HepG2 (cell line): ENCODE data around the gene RMRP. TPM values are rescaled to one million over a fixed set of nuclear protein-coding genes. Genes with fewer than 3 reads are reported as not detected.

Experiments used
- ATAC-seq: fragments of 200-7000 bp; cut with Tn5 transposase; 3 replicates; pipeline ENCODE4 v1.9.1; 2020; ENCODE audit warnings: mild to moderate bottlenecking, moderate library complexity
- BruUV-seq: library from RNA; stranded (reverse); fragments of 400-500 nt; replicated peaks from 2 replicates; lab custom pipeline; 2021; lab: Mats Ljungman, UMichigan
- CTCF ChIA-PET: fragments of 300-600 bp; formaldehyde crosslinking; extraction: SDS; loops from one replicate; lab custom pipeline; 2021; ENCODE audit warnings: low total read pairs, inconsistent platforms, low intra/inter-chr PET ratio; lab: Yijun Ruan, JAX
- POLR2A ChIA-PET: fragments of 350-600 bp; sonication (Branson Sonifier 250); formaldehyde crosslinking; loops from one replicate; lab custom pipeline; 2020; ENCODE audit warnings: antibody characterized with exemption, inconsistent platforms; lab: Yijun Ruan, JAX
- DNase-seq: peaks from one replicate; pipeline ENCODE4 v3.0.0-alpha.2; 2015; ENCODE audit warnings: low spot score
- FAIRE-seq: peaks from 3 replicates; lab custom pipeline; 2011; peaks lifted over from hg19 to GRCh38; lab: Jason Lieb, UNC
- H2AFZ ChIP-seq: one replicate; pipeline ENCODE4 v1.6.1; 2011; ENCODE audit warnings: low read length, inconsistent platforms
- H3K27ac ChIP-seq: fragments of 300-600 bp; 3 replicates; pipeline ENCODE4 v1.8.0; 2011; ENCODE audit warnings: mixed run types, mild to moderate bottlenecking, mixed read lengths, low read length, inconsistent platforms; ENCODE audit not compliant: insufficient read depth; ENCODE audit errors: extremely low read length
- H3K27me3 ChIP-seq, 2 experiments: fragments of 200-600 bp in 1 of 2; 2 replicates in 1 of 2; 3 replicates in 1 of 2; pipeline versions ENCODE4 v1.6.0 to v1.8.0; 2011; ENCODE audit warnings: low read length in 2 of 2, mild to moderate bottlenecking in 2 of 2, moderate library complexity in 2 of 2, inconsistent platforms in 1 of 2; ENCODE audit not compliant: insufficient read depth in 2 of 2, control insufficient read depth in 1 of 2
- H3K36me3 ChIP-seq, 2 experiments: fragments of 200-600 bp in 1 of 2; replicated peaks in 1 of 2; 2 replicates in 1 of 2; 3 replicates in 1 of 2; pipeline versions ENCODE4 v1.5.1 to v1.8.0; 2011; ENCODE audit warnings: low read length in 2 of 2, inconsistent platforms in 1 of 2; ENCODE audit not compliant: insufficient read depth in 2 of 2, control insufficient read depth in 1 of 2
- H3K4me1 ChIP-seq: 2 replicates; pipeline ENCODE4 v1.5.1; 2012; ENCODE audit warnings: low read length, inconsistent platforms; ENCODE audit not compliant: insufficient read depth
- H3K4me2 ChIP-seq: 2 replicates; pipeline ENCODE4 v1.6.0; 2011; ENCODE audit warnings: low read depth, low read length, inconsistent platforms
- H3K4me3 ChIP-seq, 3 experiments: fragments of 200-600 bp in 1 of 3; sonication (generic), shearing (Covaris generic) in 1 of 3; replicated peaks in 1 of 3; 2 replicates each; pipeline ENCODE4 v1.5.1; 2011 to 2016; ENCODE audit warnings: low read length in 3 of 3, inconsistent platforms in 2 of 3, low read depth in 2 of 3, mild to moderate bottlenecking in 2 of 3, control low read depth in 1 of 3, mixed read lengths in 1 of 3; ENCODE audit not compliant: insufficient read depth in 1 of 3
- H3K79me2 ChIP-seq: one replicate; pipeline ENCODE4 v1.6.1; 2011; ENCODE audit warnings: low read length, inconsistent platforms; ENCODE audit not compliant: insufficient read depth
- H3K9ac ChIP-seq: 2 replicates; pipeline ENCODE4 v1.6.0; 2011; ENCODE audit warnings: mild to moderate bottlenecking, low read depth, low read length, inconsistent platforms; ENCODE audit not compliant: insufficient read depth
- H3K9me3 ChIP-seq: 2 replicates; pipeline ENCODE4 v1.5.1; 2012; ENCODE audit warnings: mild to moderate bottlenecking, low read length
- H4K20me1 ChIP-seq: 2 replicates; pipeline ENCODE4 v1.6.0; 2011; ENCODE audit warnings: inconsistent platforms, mild to moderate bottlenecking, low read length, moderate library complexity; ENCODE audit not compliant: insufficient read depth
- AGO2 ChIP-seq: fragments of 200-400 bp; formaldehyde crosslinking; optimal IDR thresholded peaks from 2 replicates; pipeline ENCODE3; 2017; ENCODE audit warnings: mild to moderate bottlenecking, low read depth, low read length, moderate library complexity
- GFI1 ChIP-seq: sonication (generic); formaldehyde crosslinking; IDR thresholded peaks from 2 replicates; pipeline ENCODE4 v1.5.0; 2020; ENCODE audit warnings: missing genetic modification reagents, mild to moderate bottlenecking, borderline replicate concordance
- KIAA2018 ChIP-seq: sonication (generic); formaldehyde crosslinking; IDR thresholded peaks from 2 replicates; pipeline ENCODE4 v1.5.0; 2020; ENCODE audit warnings: mild to moderate bottlenecking, missing genetic modification reagents, borderline replicate concordance
- PHF21A ChIP-seq: sonication (generic); formaldehyde crosslinking; IDR thresholded peaks from 2 replicates; pipeline ENCODE4 v1.5.0; 2020; ENCODE audit warnings: mild to moderate bottlenecking, missing genetic modification reagents
- TOPORS ChIP-seq: sonication (generic); formaldehyde crosslinking; IDR thresholded peaks from 2 replicates; pipeline ENCODE4 v1.8.0; 2023; ENCODE audit warnings: mild to moderate bottlenecking, missing genetic modification reagents
- ZFP1 ChIP-seq: IDR thresholded peaks from 2 replicates; pipeline ENCODE4 v1.6.1; 2016
- ZFP82 ChIP-seq: sonication (generic); formaldehyde crosslinking; IDR thresholded peaks from 2 replicates; pipeline ENCODE4 v1.5.1; 2020; ENCODE audit warnings: mild to moderate bottlenecking, missing genetic modification reagents, borderline replicate concordance
- ZFY ChIP-seq: sonication (generic); formaldehyde crosslinking; IDR thresholded peaks from 2 replicates; pipeline ENCODE4 v1.4.0; 2020; ENCODE audit warnings: missing genetic modification reagents
- ZNF235 ChIP-seq: sonication (generic); formaldehyde crosslinking; IDR thresholded peaks from 2 replicates; pipeline ENCODE4 v1.8.1; 2023; ENCODE audit warnings: mild to moderate bottlenecking, missing genetic modification reagents, borderline replicate concordance
- WGBS: methylation state at CpG from one replicate; pipeline ENCODE4 v1.1.6; 2017; ENCODE audit warnings: low lambda C conversion rate; 5-methylcytosine and 5-hydroxymethylcytosine counted together
- in situ Hi-C: cut with HindIII; loops from 2 replicates; pipeline ENCODE4 v1.10.0; 2017; ENCODE audit warnings: low pct_unique_long_range_greater_than_20kb; ENCODE audit not compliant: extremely low pct_ligation_motif_present
- intact Hi-C: fragments of 100-400 bp; cut with micrococcal nuclease; formaldehyde crosslinking; loops from one replicate; pipeline ENCODE4 v1.10.0; 2022; ENCODE audit not compliant: unreplicated experiment
- polyA plus RNA-seq, 8 experiments: library from polyadenylated mRNA; depleted of rRNA in 3 of 8; stranded (reverse) in 7 of 8; unstranded in 1 of 8; fragments of >200 nt; fragmentation: Illumina TruSeq in 4 of 8; extraction: Trizol in 4 of 8; gene quantifications; 2 replicates each; pipeline versions ENCODE4 v1.2.1 to v1.2.3, GENCODE V29; 2011 to 2016; ENCODE audit warnings: low read depth in 4 of 8, missing spikeins in 1 of 8, mixed read lengths in 1 of 8; ENCODE audit not compliant: insufficient read depth in 1 of 8
- total RNA-seq, 5 experiments: library from RNA; depleted of rRNA; stranded (reverse); fragments of >200 nt; fragmentation: Illumina TruSeq; extraction: Trizol; gene quantifications; 2 replicates each; pipeline ENCODE4 v1.2.3, GENCODE V29; 2016; ENCODE audit warnings: low read depth in 1 of 5

RMRP gene
- total and polyA plus RNA-seq, 2 of the 13 experiments (the other 11 are each of a cell fraction or from before 2014, with no cell fraction given), result 51.4 to 4,025 TPM

- ATAC-seq, result no peak
- in situ Hi-C loops (loop anchor here (5.0 kb wide), 1 partner anchor 35 kb away; no protein-coding TSS in a partner anchor), intact Hi-C loops (no loop called here)
- Histone ChIP-seq H3K9me3 (no peaks in the 10 kb centered on the region), H2AFZ (no peak overlapping the region), H3K9ac (no peak overlapping the region)
- no peak for TF ChIP-seq ZFP1
- TF ChIP-seq ZFP82 (CRISPR knock-in tag), result no peak
- TF ChIP-seq AGO2, result peak; percentile 35
- TF ChIP-seq, all 625 proteins: peak for 1
- Histone ChIP-seq H3K36me3 (peaks cover 8 to 10% of the 10 kb centered on the region in 2 experiments; a peak in 3 of 5 replicates), H3K27ac (peak overlapping the region; percentile 51), H4K20me1 (no peaks in the 10 kb centered on the region), H3K4me3 (no peak overlapping the region), H3K79me2 (peaks cover 16% of the 10 kb centered on the region), H3K4me2 (no peak overlapping the region), H3K27me3 (no peaks in the 10 kb centered on the region; a peak in 1 of 5 replicates), H3K4me1 (peaks cover 70% of the 10 kb centered on the region)
- no peak for DNase-seq
- ChIA-PET POLR2A (interaction anchor here (1.6 to 6.3 kb wide), 3 partner anchors 28 to 70 kb away, joined by 7 to 68 read pairs (median 23); partner anchors contain the start of genes CREB3, TLN1 and TPM2), CTCF (no interaction called here)
- no peak for FAIRE-seq
- WGBS, result 94% methylated on average over 7 of the region's 7 CpGs
- no TSS peak for BruUV-seq
Measured at GRCh38 chr9:35662437-35662836, 4.6 kb upstream of the RMRP start.

- in situ Hi-C loops (loop anchor here (5.0 kb wide), 1 partner anchor 35 kb away; no protein-coding TSS in a partner anchor), intact Hi-C loops (loop anchor here (2.0 kb wide), 1 partner anchor 35 kb away; no protein-coding TSS in a partner anchor)
- no peak overlapping the region; a peak in 1 of 6 replicates for H3K4me3 ChIP-seq
- peak overlapping the region; percentile 15; the same call in 1 of the 2 replicates for H3K4me2 ChIP-seq
- H3K27me3 ChIP-seq, result no peaks in the 10 kb centered on the region; a peak in 1 of 5 replicates
- H3K36me3 ChIP-seq, result peaks cover 8 to 10% of the 10 kb centered on the region in 2 experiments; a peak in 3 of 5 replicates
- no peak overlapping the region for H3K9ac ChIP-seq
- H3K27ac ChIP-seq, result peak overlapping the region; percentile 51
- BruUV-seq, result no TSS peak
- CTCF ChIA-PET, result no interaction called here
- no peaks in the 10 kb centered on the region for H3K9me3 ChIP-seq
- no peaks in the 10 kb centered on the region for H4K20me1 ChIP-seq
- WGBS, result 59% methylated on average over 2 of the region's 3 CpGs
- DNase-seq (peak; percentile 42), ATAC-seq (no peak), FAIRE-seq (no peak)
- H2AFZ ChIP-seq, result no peak overlapping the region
- peaks cover 16% of the 10 kb centered on the region for H3K79me2 ChIP-seq
- POLR2A ChIA-PET, result interaction anchor here (1.0 to 6.3 kb wide), 10 partner anchors 8 to 153 kb away, joined by 3 to 68 read pairs (median 8); partner anchors contain the start of genes CREB3, GBA2, HINT2 and RGP1
- H3K4me1 ChIP-seq, result peaks cover 76% of the 10 kb centered on the region
- TF ChIP-seq PHF21A (CRISPR knock-in tag) (no peak), TOPORS (CRISPR knock-in tag) (no peak), ZFY (CRISPR knock-in tag) (0 out of 2 replicates have a peak, but pooled peaks have one; percentile 20), ZNF235 (CRISPR knock-in tag) (peak; percentile 43; the same call in 1 of the 2 replicates), GFI1 (CRISPR knock-in tag) (peak; percentile 50; the same call in 1 of the 2 replicates), KIAA2018 (no peak)
Measured at GRCh38 chr9:35661756-35662350, 4.0 kb upstream of the RMRP start.
